WERI-Rb-1 (cell line): Measurements from ENCODE around the gene MICAL3.

ENCODE experiments used
- DNase-seq: peaks from one replicate; pipeline ENCODE4 v3.0.0-alpha.2; 2020
- H3K27ac ChIP-seq: fragments of 250-450 bp; sonication (Bioruptor Pico); 2 replicates; pipeline ENCODE4 v1.5.1; 2020; ENCODE audit warnings: mild to moderate bottlenecking, moderate library complexity
- H3K27me3 ChIP-seq: fragments of 250-450 bp; sonication (Bioruptor Pico); 2 replicates; pipeline ENCODE4 v1.5.1; 2021; ENCODE audit warnings: mild to moderate bottlenecking, low read depth, moderate library complexity; ENCODE audit not compliant: insufficient read depth, severe bottlenecking
- H3K36me3 ChIP-seq: fragments of 250-450 bp; sonication (Bioruptor Pico); 2 replicates; pipeline ENCODE4 v1.5.1; 2020; ENCODE audit warnings: mild to moderate bottlenecking, moderate library complexity
- H3K4me3 ChIP-seq: 2 replicates; pipeline ENCODE4 v1.5.1; 2011; ENCODE audit warnings: low read depth, mild to moderate bottlenecking, control low read depth, low read length
- H3K9me3 ChIP-seq: fragments of 250-450 bp; sonication (Bioruptor Pico); 2 replicates; pipeline ENCODE4 v1.5.1; 2021; ENCODE audit warnings: mild to moderate bottlenecking, moderate library complexity; ENCODE audit not compliant: severe bottlenecking
- CTCF ChIP-seq: IDR thresholded peaks from 2 replicates; pipeline ENCODE4 v1.5.1; 2011; ENCODE audit warnings: low read depth, mild to moderate bottlenecking, control low read depth, inconsistent platforms, low read length

The MICAL3 gene

GRCh38 chr22:17835256-17835655 is 189.1 kb downstream of the MICAL3 start:
- TF ChIP-seq CTCF: no peak
- no peak overlapping the region for H3K4me3 ChIP-seq
- H3K27ac ChIP-seq: no peak overlapping the region
- H3K36me3 ChIP-seq: peaks cover 3% of the 10 kb centered on the region
- no peak for DNase-seq
- no peaks in the 10 kb centered on the region for H3K9me3 ChIP-seq
- no peaks in the 10 kb centered on the region for H3K27me3 ChIP-seq

GRCh38 chr22:17833489-17833888 is 190.9 kb downstream of the MICAL3 start:
- no peak for DNase-seq
- peaks cover 11% of the 10 kb centered on the region; the same call in 1 of the 2 replicates for H3K36me3 ChIP-seq
- no peaks in the 10 kb centered on the region for H3K27me3 ChIP-seq
- TF ChIP-seq CTCF: no peak
- H3K4me3 ChIP-seq: no peak overlapping the region
- H3K27ac ChIP-seq: no peak overlapping the region
- H3K9me3 ChIP-seq: no peaks in the 10 kb centered on the region

GRCh38 chr22:17832665-17833064 is 191.7 kb downstream of the MICAL3 start:
- no peak for DNase-seq
- TF ChIP-seq CTCF: no peak
- peaks cover 11% of the 10 kb centered on the region; the same call in 1 of the 2 replicates for H3K36me3 ChIP-seq
- H3K27ac ChIP-seq: no peak overlapping the region
- H3K9me3 ChIP-seq: no peaks in the 10 kb centered on the region
- H3K4me3 ChIP-seq: no peak overlapping the region
- no peaks in the 10 kb centered on the region for H3K27me3 ChIP-seq

- H3K27ac ChIP-seq: no peak overlapping the region
- no peaks in the 10 kb centered on the region for H3K9me3 ChIP-seq
- peaks cover 11% of the 10 kb centered on the region; the same call in 1 of the 2 replicates for H3K36me3 ChIP-seq
- H3K27me3 ChIP-seq: no peaks in the 10 kb centered on the region
- TF ChIP-seq CTCF: no peak
- H3K4me3 ChIP-seq: no peak overlapping the region
- no peak for DNase-seq
Measured at GRCh38 chr22:17831501-17832251, 192.7 kb downstream of the MICAL3 start.

- H3K27ac ChIP-seq: no peak overlapping the region
- no peak overlapping the region for H3K4me3 ChIP-seq
- no peaks in the 10 kb centered on the region for H3K9me3 ChIP-seq
- peak; percentile 78 for DNase-seq
- no peaks in the 10 kb centered on the region for H3K27me3 ChIP-seq
- peak; percentile 96 for TF ChIP-seq CTCF
- H3K36me3 ChIP-seq: peaks cover 11% of the 10 kb centered on the region; the same call in 1 of the 2 replicates
Measured at GRCh38 chr22:17830043-17830961, 194.1 kb downstream of the MICAL3 start.
